ENCODE data around the gene SP7. TPM values are rescaled to one million over a fixed set of nuclear protein-coding genes. Genes with fewer than 3 reads are reported as not detected.
A peak's percentile ranks its signal among the peaks of the same experiment; 100 is the strongest.
"Not testable (repeated sequence)": the region's sequence is repeated elsewhere in the genome, so short reads cannot be mapped to it uniquely, and the experiment has no call there.

SP7 gene
- total RNA-seq, 1 experiment from 2014 or later: not detected

- DNase-seq (ENCODE audit: low read depth): no peak
Observed at GRCh38 chr12:53346491-53346890, 10.3 kb upstream of the SP7 start.

GRCh38 chr12:53345486-53346188, 9.5 kb upstream of the SP7 start:
- DNase-seq (ENCODE audit: low read depth): peak; percentile 53

GRCh38 chr12:53344824-53345485, 8.8 kb upstream of the SP7 start:
- peak; percentile 81 for DNase-seq (ENCODE audit: low read depth)

- DNase-seq (ENCODE audit: low read depth): no peak
Observed at GRCh38 chr12:53344487-53344823, 8.3 kb upstream of the SP7 start.

- DNase-seq (ENCODE audit: low read depth): no peak
Observed at GRCh38 chr12:53343969-53344368, 7.8 kb upstream of the SP7 start.

- DNase-seq (ENCODE audit: low read depth): no peak
Observed at GRCh38 chr12:53343449-53343848, 7.3 kb upstream of the SP7 start.

- DNase-seq (ENCODE audit: low read depth): no peak
Observed at GRCh38 chr12:53340398-53340797, 4.2 kb upstream of the SP7 start.

GRCh38 chr12:53338916-53339315, 2.8 kb upstream of the SP7 start:
- DNase-seq (ENCODE audit: low read depth): no peak

GRCh38 chr12:53338017-53338416, 1.9 kb upstream of the SP7 start:
- DNase-seq (ENCODE audit: low read depth): no peak

- no peak for DNase-seq (ENCODE audit: low read depth)
Observed at GRCh38 chr12:53334822-53335221, 1.3 kb downstream of the SP7 start.

GRCh38 chr12:53333845-53334244, 2.3 kb downstream of the SP7 start:
- DNase-seq (ENCODE audit: low read depth): no peak

GRCh38 chr12:53333289-53333688, 2.9 kb downstream of the SP7 start:
- DNase-seq (ENCODE audit: low read depth): no peak

GRCh38 chr12:53332744-53333143, 3.4 kb downstream of the SP7 start:
- DNase-seq (ENCODE audit: low read depth): no peak

- DNase-seq (ENCODE audit: low read depth): not testable (repeated sequence)
Observed at GRCh38 chr12:53332339-53332738, 3.8 kb downstream of the SP7 start.

- no peak for DNase-seq (ENCODE audit: low read depth)
Observed at GRCh38 chr12:53330671-53331070, 5.5 kb downstream of the SP7 start.

- DNase-seq (ENCODE audit: low read depth): no peak
Observed at GRCh38 chr12:53328043-53328435, 8.1 kb downstream of the SP7 start.

GRCh38 chr12:53327435-53328042, 8.6 kb downstream of the SP7 start:
- no peak for DNase-seq (ENCODE audit: low read depth)

- DNase-seq (ENCODE audit: low read depth): no peak
Observed at GRCh38 chr12:53326460-53327185, 9.5 kb downstream of the SP7 start.

GRCh38 chr12:53325511-53326061, 10.6 kb downstream of the SP7 start:
- no peak for DNase-seq (ENCODE audit: low read depth)

- DNase-seq (ENCODE audit: low read depth): peak; percentile 96
Observed at GRCh38 chr12:53324779-53325510, 11.2 kb downstream of the SP7 start.

- no peak for DNase-seq (ENCODE audit: low read depth)
Observed at GRCh38 chr12:53324113-53324778, 11.9 kb downstream of the SP7 start.
